K562 (cell line): ENCODE results near the gene BEST3. TPM values are rescaled to one million over a fixed set of nuclear protein-coding genes. Genes with fewer than 3 reads are reported as not detected.

ENCODE experiments used
- ADNP ChIP-seq: fragments of 200-800 bp; sonication (Bioruptor generic); IDR thresholded peaks from 2 replicates; pipeline ENCODE4 v1.6.1; 2016; ENCODE audit warnings: missing genetic modification characterization, missing compliant biosample characterization
- BCOR ChIP-seq: fragments of 450-650 bp; IDR thresholded peaks from 2 replicates; pipeline ENCODE4 v1.6.1; 2016
- CSDE1 ChIP-seq, 2 experiments: fragments of 450-650 bp; IDR thresholded peaks; 2 replicates each; pipeline ENCODE4 v1.6.1; 2016; ENCODE audit warnings: mild to moderate bottlenecking in 1 of 2
- DACH1 ChIP-seq: fragments of 450-650 bp; IDR thresholded peaks from 2 replicates; pipeline ENCODE4 v1.6.1; 2018; ENCODE audit not compliant: partially characterized antibody
- ELF2 ChIP-seq: fragments of 250-450 bp; sonication (Bioruptor Pico); IDR thresholded peaks from 2 replicates; pipeline ENCODE4 v1.5.0; 2021; ENCODE audit warnings: mild to moderate bottlenecking
- HDAC1 ChIP-seq, 2 experiments: fragments of 450-650 bp; IDR thresholded peaks; 2 replicates each; pipeline ENCODE4 v1.6.1; 2016 to 2017; ENCODE audit warnings: inconsistent platforms in 1 of 2, mild to moderate bottlenecking in 1 of 2, moderate library complexity in 1 of 2
- HDGF ChIP-seq: fragments of 450-650 bp; IDR thresholded peaks from 2 replicates; pipeline ENCODE4 v1.6.1; 2016
- JUN ChIP-seq, 2 experiments: sonication (generic) in 1 of 2; formaldehyde crosslinking in 1 of 2; IDR thresholded peaks; 2 replicates each; pipeline versions ENCODE4 v1.6.1 to v1.8.0; 2012 to 2022; ENCODE audit warnings: borderline replicate concordance in 2 of 2, mild to moderate bottlenecking in 2 of 2, improper control_type of control experiment in 1 of 2, low read depth in 1 of 2, low read length in 1 of 2, missing genetic modification reagents in 1 of 2
- KDM2B ChIP-seq: fragments of 250-450 bp; sonication (Bioruptor Pico); IDR thresholded peaks from 2 replicates; pipeline ENCODE4 v1.8.0; 2021; ENCODE audit warnings: mild to moderate bottlenecking, moderate library complexity
- MED1 ChIP-seq: sonication (generic); formaldehyde crosslinking; IDR thresholded peaks from 2 replicates; pipeline ENCODE4 v1.8.1; 2023; ENCODE audit warnings: missing genetic modification reagents, borderline replicate concordance
- PHB2 ChIP-seq: fragments of 450-650 bp; IDR thresholded peaks from 2 replicates; pipeline ENCODE4 v1.6.1; 2017; ENCODE audit warnings: low read depth
- PTBP1 ChIP-seq: fragments of 200-400 bp; formaldehyde crosslinking; IDR thresholded peaks from 2 replicates; pipeline ENCODE4 v1.6.1; 2017; ENCODE audit warnings: low read depth, low read length
- TRIM28 ChIP-seq: fragments of 450-650 bp; IDR thresholded peaks from 2 replicates; pipeline ENCODE4 v1.6.1; 2017
- TSC22D4 ChIP-seq: fragments of 450-650 bp; IDR thresholded peaks from 2 replicates; pipeline ENCODE4 v1.6.1; 2016; ENCODE audit warnings: missing genetic modification characterization, missing biosample characterization, control low read depth
- ZBED1 ChIP-seq: IDR thresholded peaks from 2 replicates; pipeline ENCODE4 v1.6.1; 2014
- ZNF274 ChIP-seq: IDR thresholded peaks from 2 replicates; pipeline ENCODE4 v1.6.1; 2011; ENCODE audit warnings: low read depth, mild to moderate bottlenecking, low read length, moderate library complexity, borderline replicate concordance
- ZNF584 ChIP-seq: fragments of 200-800 bp; sonication (Bioruptor generic); IDR thresholded peaks from 2 replicates; pipeline ENCODE4 v1.6.1; 2016; ENCODE audit warnings: low read depth, mild to moderate bottlenecking, missing genetic modification characterization, missing compliant biosample characterization
- polyA plus RNA-seq, 8 experiments: library from polyadenylated mRNA; depleted of rRNA in 4 of 8; stranded (reverse) in 5 of 8; unstranded in 3 of 8; fragments of >200 nt; fragmentation: Nextera tagmentation in 2 of 8; fragmentation: Illumina TruSeq in 1 of 8; extraction: Ambion mirVana in 2 of 8; extraction: Trizol in 1 of 8; gene quantifications; 2 replicates each; pipeline versions ENCODE4 v1.2.1 to v1.2.3, GENCODE V29; 2011 to 2014; ENCODE audit warnings: inconsistent platforms in 1 of 8, missing spikeins in 1 of 8
- total RNA-seq, 7 experiments: library from RNA; depleted of rRNA in 6 of 7; stranded (reverse); fragments of >200 nt in 6 of 7; fragmentation: Illumina TruSeq in 2 of 7; extraction: Trizol in 2 of 7; gene quantifications; 2 replicates each; pipeline versions ENCODE4 v1.2.1 to v1.2.3, GENCODE V29; 2011 to 2021; ENCODE audit warnings: low replicate concordance in 1 of 7
- TF ChIP-seq, protein P1 (sequence below), 2 experiments: fragments of 450-650 bp in 1 of 2; sonication (generic) in 1 of 2; formaldehyde crosslinking in 1 of 2; IDR thresholded peaks in 1 of 2; conservative IDR thresholded peaks in 1 of 2; 2 replicates each; pipeline versions ENCODE4 v1.6.1 to v1.8.1; 2016 to 2023; ENCODE audit warnings: mild to moderate bottlenecking in 2 of 2, moderate library complexity in 2 of 2, inconsistent platforms in 1 of 2, missing genetic modification reagents in 1 of 2
- TF ChIP-seq, protein P2 (sequence below): fragments of 450-650 bp; IDR thresholded peaks from 2 replicates; pipeline ENCODE4 v1.6.1; 2014; ENCODE audit warnings: low read depth, mild to moderate bottlenecking, moderate library complexity, borderline replicate concordance
- TF ChIP-seq, protein P3 (sequence below): fragments of 250-450 bp; sonication (Bioruptor Pico); IDR thresholded peaks from 2 replicates; pipeline ENCODE4 v1.5.0; 2021
- TF ChIP-seq, protein P4 (sequence below): fragments of 150-350 bp; IDR thresholded peaks from 2 replicates; pipeline ENCODE4 v1.6.1; 2014; ENCODE audit warnings: low read depth, mild to moderate bottlenecking, low read length, borderline replicate concordance
- TF ChIP-seq, protein P5 (sequence below): fragments of 450-650 bp; IDR thresholded peaks from 2 replicates; pipeline ENCODE4 v1.6.1; 2016; ENCODE audit warnings: missing biosample characterization, missing genetic modification characterization

The BEST3 gene
- total and polyA plus RNA-seq, 9 of the 15 experiments (the other 6 are each of a cell fraction or from before 2014, with no cell fraction given): 0.15 TPM; not detected in 8

DNA sequence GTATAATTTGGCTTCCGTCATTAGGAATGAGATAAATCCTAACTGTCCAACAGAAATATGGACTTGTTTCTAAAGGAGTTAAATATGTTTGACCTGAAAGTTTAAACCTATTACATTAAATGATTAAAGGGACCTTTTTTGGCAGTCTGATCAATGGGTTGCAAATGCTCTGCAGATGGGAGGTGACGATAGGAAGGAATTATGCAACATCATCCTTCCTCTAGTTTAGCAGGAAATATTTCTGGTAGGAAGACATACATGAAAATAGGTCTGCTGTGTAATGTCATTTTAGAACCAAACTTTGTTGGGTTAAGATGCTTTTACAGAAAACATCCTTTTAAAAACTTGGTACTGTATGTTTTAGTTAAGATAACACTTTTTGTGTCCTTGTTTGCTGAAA, 91.0 kb downstream of the BEST3 start (continued):
- TF ChIP-seq JUN (IDR thresholded peaks at IDR 0.05; ENCODE audit: borderline replicate concordance, low read depth, low read length) (no peak), JUN (CRISPR knock-in tag; IDR thresholded peaks at IDR 0.05; ENCODE audit: borderline replicate concordance) (no peak), TRIM28 (0 out of 2 replicates have a peak, but pooled peaks have one; percentile 44), MED1 (CRISPR knock-in tag) (no peak), PHB2 (no peak), DACH1 (peak; percentile 15), ZNF274 (no peak), CSDE1 (IDR thresholded peaks at IDR 0.05) (no peak), ZBED1 (no peak), ELF2 (CRISPR knock-in tag) (no peak), KDM2B (CRISPR knock-in tag) (no peak), PTBP1 (no peak), ZNF584 (CRISPR knock-in tag) (no peak), ADNP (peak; percentile 52; the same call in 1 of the 2 replicates), HDGF (no peak), HDAC1 (IDR thresholded peaks at IDR 0.05) (0 out of 4 replicates have a peak, but pooled peaks of 1 of the 2 experiments have one; percentile 16), TSC22D4 (no peak), BCOR (no peak)
- TF ChIP-seq, protein P1, sequence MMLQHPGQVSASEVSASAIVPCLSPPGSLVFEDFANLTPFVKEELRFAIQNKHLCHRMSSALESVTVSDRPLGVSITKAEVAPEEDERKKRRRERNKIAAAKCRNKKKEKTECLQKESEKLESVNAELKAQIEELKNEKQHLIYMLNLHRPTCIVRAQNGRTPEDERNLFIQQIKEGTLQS (IDR thresholded peaks at IDR 0.05): peak; percentile 65
- TF ChIP-seq, protein P1 (CRISPR knock-in tag; conservative IDR thresholded peaks at IDR 0.05): no peak
- TF ChIP-seq, protein P2, sequence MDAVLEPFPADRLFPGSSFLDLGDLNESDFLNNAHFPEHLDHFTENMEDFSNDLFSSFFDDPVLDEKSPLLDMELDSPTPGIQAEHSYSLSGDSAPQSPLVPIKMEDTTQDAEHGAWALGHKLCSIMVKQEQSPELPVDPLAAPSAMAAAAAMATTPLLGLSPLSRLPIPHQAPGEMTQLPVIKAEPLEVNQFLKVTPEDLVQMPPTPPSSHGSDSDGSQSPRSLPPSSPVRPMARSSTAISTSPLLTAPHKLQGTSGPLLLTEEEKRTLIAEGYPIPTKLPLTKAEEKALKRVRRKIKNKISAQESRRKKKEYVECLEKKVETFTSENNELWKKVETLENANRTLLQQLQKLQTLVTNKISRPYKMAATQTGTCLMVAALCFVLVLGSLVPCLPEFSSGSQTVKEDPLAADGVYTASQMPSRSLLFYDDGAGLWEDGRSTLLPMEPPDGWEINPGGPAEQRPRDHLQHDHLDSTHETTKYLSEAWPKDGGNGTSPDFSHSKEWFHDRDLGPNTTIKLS: peak; percentile 34; the same call in 1 of the 2 replicates
- TF ChIP-seq, protein P3, sequence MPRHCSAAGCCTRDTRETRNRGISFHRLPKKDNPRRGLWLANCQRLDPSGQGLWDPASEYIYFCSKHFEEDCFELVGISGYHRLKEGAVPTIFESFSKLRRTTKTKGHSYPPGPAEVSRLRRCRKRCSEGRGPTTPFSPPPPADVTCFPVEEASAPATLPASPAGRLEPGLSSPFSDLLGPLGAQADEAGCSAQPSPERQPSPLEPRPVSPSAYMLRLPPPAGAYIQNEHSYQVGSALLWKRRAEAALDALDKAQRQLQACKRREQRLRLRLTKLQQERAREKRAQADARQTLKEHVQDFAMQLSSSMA (CRISPR knock-in tag): no peak
- TF ChIP-seq, protein P4, sequence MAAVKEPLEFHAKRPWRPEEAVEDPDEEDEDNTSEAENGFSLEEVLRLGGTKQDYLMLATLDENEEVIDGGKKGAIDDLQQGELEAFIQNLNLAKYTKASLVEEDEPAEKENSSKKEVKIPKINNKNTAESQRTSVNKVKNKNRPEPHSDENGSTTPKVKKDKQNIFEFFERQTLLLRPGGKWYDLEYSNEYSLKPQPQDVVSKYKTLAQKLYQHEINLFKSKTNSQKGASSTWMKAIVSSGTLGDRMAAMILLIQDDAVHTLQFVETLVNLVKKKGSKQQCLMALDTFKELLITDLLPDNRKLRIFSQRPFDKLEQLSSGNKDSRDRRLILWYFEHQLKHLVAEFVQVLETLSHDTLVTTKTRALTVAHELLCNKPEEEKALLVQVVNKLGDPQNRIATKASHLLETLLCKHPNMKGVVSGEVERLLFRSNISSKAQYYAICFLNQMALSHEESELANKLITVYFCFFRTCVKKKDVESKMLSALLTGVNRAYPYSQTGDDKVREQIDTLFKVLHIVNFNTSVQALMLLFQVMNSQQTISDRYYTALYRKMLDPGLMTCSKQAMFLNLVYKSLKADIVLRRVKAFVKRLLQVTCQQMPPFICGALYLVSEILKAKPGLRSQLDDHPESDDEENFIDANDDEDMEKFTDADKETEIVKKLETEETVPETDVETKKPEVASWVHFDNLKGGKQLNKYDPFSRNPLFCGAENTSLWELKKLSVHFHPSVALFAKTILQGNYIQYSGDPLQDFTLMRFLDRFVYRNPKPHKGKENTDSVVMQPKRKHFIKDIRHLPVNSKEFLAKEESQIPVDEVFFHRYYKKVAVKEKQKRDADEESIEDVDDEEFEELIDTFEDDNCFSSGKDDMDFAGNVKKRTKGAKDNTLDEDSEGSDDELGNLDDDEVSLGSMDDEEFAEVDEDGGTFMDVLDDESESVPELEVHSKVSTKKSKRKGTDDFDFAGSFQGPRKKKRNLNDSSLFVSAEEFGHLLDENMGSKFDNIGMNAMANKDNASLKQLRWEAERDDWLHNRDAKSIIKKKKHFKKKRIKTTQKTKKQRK: no peak
- TF ChIP-seq, protein P5, sequence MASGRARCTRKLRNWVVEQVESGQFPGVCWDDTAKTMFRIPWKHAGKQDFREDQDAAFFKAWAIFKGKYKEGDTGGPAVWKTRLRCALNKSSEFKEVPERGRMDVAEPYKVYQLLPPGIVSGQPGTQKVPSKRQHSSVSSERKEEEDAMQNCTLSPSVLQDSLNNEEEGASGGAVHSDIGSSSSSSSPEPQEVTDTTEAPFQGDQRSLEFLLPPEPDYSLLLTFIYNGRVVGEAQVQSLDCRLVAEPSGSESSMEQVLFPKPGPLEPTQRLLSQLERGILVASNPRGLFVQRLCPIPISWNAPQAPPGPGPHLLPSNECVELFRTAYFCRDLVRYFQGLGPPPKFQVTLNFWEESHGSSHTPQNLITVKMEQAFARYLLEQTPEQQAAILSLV: 0 out of 2 replicates have a peak, but pooled peaks have one; percentile 41
